Astrocyte of the cerebellum (primary cell): ENCODE results near the gene CHST6.
A peak's percentile ranks its signal among the peaks of the same experiment; 100 is the strongest.
"Not testable (repeated sequence)": the region's sequence is repeated elsewhere in the genome, so short reads cannot be mapped to it uniquely, and the experiment has no call there.

Experiments used
- DNase-seq: peaks from one replicate; pipeline ENCODE4 v3.0.0-alpha.2; 2011; ENCODE audit warnings: low read depth
- H3K4me3 ChIP-seq: 2 replicates; pipeline ENCODE4 v1.5.1; 2011; ENCODE audit warnings: mild to moderate bottlenecking, low read depth, low read length, moderate library complexity
- in situ Hi-C: cut with HindIII; loops from 2 replicates; pipeline ENCODE4 v1.10.0; 2017; ENCODE audit warnings: low sequenced_read_pairs
- TF ChIP-seq, protein P1 (sequence below): IDR thresholded peaks from 2 replicates; pipeline ENCODE4 v1.5.1; 2012; ENCODE audit warnings: low read length, low read depth, moderate library complexity, mild to moderate bottlenecking; ENCODE audit errors: missing control alignments

The CHST6 gene

DNA sequence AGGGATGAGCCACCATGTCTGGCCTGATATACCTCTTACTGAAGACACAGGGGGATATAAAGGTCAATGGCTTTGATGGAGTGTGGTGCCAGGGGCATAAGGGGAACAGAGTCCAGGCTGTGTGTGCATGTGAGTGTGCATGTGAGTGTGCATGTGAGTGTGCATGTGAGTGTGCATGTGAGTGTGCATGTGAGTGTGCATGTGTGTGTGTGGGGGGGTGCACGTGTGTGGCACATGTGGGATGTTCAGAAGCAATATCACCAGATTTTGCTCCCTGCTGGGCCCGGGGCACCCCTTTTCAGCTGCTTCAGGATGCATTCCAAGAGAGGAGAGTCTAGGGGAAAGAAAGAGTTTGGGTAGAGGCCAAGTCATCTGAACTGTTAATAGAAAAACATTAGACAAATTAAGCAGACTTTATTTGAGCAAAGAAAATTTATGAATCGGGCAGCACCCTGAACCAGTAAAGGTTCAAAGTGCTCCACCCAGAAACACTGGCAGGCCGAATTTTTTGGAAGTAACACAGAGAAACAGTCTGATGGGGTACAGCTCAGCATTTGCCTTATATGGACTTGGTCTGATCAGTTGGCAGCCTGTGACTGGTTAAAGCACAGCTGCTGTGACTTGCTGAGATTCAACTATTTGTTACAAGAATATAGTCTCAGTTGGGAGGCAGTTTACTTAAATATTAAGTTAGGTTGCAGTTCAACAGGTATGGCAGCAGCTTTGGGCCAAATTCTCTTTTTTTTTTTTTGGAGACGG lies 31.0 kb upstream of the CHST6 start:
- in situ Hi-C loops = no loop called here
- TF ChIP-seq, protein P1, sequence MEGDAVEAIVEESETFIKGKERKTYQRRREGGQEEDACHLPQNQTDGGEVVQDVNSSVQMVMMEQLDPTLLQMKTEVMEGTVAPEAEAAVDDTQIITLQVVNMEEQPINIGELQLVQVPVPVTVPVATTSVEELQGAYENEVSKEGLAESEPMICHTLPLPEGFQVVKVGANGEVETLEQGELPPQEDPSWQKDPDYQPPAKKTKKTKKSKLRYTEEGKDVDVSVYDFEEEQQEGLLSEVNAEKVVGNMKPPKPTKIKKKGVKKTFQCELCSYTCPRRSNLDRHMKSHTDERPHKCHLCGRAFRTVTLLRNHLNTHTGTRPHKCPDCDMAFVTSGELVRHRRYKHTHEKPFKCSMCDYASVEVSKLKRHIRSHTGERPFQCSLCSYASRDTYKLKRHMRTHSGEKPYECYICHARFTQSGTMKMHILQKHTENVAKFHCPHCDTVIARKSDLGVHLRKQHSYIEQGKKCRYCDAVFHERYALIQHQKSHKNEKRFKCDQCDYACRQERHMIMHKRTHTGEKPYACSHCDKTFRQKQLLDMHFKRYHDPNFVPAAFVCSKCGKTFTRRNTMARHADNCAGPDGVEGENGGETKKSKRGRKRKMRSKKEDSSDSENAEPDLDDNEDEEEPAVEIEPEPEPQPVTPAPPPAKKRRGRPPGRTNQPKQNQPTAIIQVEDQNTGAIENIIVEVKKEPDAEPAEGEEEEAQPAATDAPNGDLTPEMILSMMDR = no peak
- H3K4me3 ChIP-seq = no peak overlapping the region
- DNase-seq = no peak

DNA sequence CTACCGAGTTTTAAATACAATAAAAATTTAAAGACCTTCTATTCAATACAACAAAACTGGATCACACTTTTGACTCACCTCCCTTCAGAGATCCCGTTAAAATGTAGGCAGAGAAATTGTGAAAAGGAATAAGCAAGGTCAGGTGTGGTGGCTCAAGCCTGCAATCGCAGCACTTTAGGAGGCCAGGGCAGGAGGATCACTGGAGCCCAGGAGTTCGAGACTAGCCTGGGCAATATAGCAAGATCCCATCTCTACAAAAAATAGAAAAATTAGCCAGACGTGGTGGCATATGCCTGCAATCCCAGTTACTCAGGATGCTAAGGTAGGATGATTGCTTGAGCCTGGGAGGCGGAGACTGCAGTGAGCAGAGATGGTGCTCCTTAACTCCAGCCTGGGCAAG lies 23.9 kb upstream of the CHST6 start:
- no peak for DNase-seq
- TF ChIP-seq, protein P1 = no peak
- H3K4me3 ChIP-seq = no peak overlapping the region
- in situ Hi-C loops = no loop called here

DNA sequence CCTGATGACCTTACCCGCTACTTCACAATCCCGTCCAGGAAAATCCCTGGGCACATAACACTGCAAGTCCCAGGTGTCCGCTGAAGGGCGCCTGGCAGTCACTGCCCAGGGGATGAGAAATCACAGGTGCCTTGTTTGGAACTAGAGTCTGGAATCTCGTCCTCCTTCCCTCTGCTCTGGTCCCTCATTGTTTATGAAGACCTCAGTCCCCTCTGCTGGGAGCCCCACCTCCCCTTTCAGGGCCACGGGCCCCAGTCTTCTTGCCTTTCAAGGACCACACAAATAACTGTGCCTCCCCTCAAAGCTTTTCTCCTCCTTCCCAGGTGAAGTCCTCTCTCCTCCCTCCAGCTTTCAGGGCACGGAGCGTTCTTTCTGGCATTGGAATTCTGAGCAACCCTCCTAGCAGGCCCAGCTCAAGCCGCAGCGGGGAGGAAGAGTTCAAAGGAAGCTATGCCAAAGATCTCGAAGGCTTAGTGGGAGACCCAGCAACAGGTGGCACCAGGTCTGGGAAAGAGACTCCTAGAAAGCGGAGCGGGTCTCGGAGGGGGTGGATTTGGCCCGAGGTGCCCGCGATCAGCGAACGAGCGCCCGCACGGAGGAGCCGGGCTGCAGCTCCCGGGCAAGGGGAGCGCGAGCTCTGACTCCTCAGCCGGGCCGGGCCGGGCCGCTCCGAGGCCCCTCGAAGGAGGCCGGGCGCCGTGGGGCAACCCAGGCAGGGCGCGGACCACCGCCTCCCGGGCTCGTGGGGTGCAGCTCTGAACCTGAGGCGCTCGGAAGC lies 21.1 kb upstream of the CHST6 start:
- DNase-seq, in situ Hi-C loops: not testable (repeated sequence)
- H3K4me3 ChIP-seq = peak overlapping the region; percentile 82

DNA sequence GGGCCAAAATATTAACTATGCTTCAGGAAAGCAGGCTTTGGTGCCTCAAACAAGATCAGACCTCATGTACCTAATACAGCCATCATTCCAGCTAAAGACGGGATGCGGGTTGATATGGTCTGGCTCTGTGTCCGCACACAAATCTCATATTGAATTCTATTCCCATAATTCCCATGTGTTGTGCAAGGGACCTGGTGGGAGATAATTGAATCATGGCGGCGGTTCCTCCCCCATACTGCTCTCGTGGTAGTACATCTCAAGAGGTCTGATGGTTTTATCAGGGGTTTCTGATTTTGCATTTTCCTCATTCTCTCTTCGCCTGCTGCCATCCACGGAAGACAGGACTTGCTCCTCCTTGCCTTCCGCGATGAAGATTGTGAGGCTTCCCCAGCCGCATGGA lies 19.1 kb upstream of the CHST6 start:
- TF ChIP-seq, protein P1 = no peak
- in situ Hi-C loops = no loop called here
- H3K4me3 ChIP-seq = no peak overlapping the region
- no peak for DNase-seq

DNA sequence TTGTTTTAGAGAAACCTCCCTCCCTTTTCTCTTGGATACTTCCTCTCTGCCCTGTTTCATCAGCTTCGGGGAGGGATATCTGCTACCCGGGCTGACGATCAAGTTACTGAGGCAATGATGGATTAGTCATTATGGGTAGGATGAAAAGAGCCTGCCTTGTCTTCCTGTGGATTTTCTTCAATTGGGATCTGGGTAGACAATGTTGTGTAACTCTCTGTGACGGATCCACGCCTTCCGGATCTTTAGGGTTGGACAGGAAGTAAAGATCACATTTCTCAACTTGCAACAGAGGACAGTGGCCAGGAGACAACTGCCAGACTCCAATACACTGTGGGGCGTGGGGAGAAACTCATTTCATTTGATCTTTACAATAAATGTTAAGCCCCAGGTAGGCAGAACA lies 11.3 kb upstream of the CHST6 start:
- TF ChIP-seq, protein P1 = no peak
- H3K4me3 ChIP-seq = no peak overlapping the region
- in situ Hi-C loops = no loop called here
- DNase-seq = no peak

DNA sequence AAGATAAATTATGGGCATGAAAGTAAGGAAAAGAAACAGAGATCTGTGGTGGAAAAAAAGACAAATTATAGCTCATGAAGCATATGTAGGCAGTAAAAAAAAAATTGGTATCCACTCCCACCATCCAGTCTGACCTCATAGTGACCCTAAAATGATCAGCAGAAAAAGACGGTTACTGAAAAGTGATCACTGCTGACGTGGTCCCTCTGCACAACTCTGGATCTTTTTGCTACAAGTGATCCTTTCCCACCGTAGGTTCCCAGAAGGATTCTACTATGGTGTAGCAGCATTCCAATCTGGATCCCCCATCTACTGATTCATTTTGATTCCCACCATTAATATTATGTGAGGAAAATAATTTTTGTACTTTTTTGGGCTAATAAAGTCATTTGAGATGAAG lies 10.9 kb upstream of the CHST6 start:
- TF ChIP-seq, protein P1 = no peak
- in situ Hi-C loops = no loop called here
- H3K4me3 ChIP-seq = no peak overlapping the region
- no peak for DNase-seq

DNA sequence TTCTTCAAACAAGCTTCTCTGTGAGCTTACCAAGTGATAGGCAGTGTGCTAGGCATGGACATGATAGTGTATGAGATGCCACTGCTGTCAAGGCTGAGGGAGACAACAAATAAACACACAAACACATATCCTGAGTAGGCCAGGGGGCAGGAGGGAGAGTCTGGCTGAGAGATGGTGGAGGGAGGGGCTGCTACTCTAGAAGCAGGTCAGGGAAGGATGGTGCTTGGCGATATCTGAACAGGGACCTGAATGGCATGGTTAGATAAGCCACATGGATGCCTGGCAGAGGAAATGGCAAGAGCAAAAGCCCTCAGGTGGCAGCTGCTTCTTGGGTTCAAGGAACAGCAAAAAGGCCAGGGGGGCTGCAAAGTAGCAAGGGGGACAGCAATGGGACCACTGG lies 8.6 kb upstream of the CHST6 start:
- TF ChIP-seq, protein P1 = no peak
- in situ Hi-C loops = no loop called here
- no peak for DNase-seq
- no peak overlapping the region for H3K4me3 ChIP-seq
